SW480 (cell line): Measurements from ENCODE around the gene FHIT.
"Not testable (repeated sequence)": the region's sequence is repeated elsewhere in the genome, so short reads cannot be mapped to it uniquely, and the experiment has no call there.

Source experiments
- DNase-seq: peaks from one replicate; pipeline ENCODE4 v3.0.0-alpha.2; 2016; ENCODE audit warnings: low spot score

FHIT gene

DNA sequence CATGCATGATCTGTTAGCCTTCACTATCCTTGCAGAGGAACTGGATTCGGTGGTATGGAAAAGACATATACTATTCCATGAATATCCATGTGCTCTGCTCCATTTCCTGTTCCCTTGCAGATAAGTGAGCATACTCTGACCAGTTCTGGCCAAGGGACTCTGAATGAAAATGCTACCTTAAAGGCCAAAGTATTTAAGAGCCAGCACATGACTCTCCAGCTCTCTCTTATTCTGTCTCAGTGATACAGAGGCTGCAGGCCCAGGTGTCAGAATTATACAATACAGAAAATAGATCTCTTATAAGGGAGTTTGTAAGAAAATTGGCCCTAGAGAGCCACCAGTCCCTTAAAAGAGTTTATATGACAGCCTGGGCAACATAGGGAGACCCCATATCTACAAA lies 1421.7 kb downstream of the FHIT start:
- no peak for DNase-seq

DNA sequence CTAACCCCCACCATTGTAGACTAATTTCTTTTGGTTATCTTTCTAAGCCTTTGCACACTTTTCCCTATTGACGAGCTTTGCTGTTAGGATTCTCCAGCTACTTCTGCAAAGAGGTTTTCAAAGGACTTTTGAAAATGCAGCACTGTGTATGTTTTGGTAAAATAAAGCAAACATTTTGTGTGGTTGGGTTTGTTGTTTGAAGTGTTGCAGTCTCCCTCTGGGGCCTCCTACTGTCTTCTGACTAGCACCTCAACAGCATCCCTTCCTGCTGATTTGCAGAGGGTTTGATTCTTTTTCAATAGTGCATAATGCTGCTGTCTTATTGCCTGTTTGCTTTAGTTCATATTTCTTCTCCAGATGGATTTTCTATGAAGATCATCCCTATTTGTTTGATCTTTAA lies 1426.4 kb downstream of the FHIT start:
- DNase-seq = no peak

DNA sequence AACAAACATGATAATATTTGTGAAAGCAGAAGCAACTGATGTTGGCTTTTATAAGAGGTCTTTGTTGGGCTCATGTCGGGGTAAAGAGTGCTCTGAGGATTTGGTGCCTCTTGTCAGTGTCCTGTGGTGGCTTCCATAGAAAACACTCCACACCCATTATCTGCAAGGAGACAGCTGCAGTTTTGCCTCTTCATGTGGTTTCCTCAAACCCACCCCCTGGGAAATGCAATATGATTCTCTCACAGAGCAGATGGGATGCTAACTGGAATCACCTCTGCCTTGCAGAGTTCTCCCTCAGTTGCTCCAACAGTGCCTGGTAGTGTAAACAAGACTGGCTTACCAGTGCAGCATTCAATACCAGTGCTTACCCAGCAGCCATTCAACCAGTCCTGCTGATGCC lies 1430.0 kb downstream of the FHIT start:
- DNase-seq = peak; percentile 31

DNA sequence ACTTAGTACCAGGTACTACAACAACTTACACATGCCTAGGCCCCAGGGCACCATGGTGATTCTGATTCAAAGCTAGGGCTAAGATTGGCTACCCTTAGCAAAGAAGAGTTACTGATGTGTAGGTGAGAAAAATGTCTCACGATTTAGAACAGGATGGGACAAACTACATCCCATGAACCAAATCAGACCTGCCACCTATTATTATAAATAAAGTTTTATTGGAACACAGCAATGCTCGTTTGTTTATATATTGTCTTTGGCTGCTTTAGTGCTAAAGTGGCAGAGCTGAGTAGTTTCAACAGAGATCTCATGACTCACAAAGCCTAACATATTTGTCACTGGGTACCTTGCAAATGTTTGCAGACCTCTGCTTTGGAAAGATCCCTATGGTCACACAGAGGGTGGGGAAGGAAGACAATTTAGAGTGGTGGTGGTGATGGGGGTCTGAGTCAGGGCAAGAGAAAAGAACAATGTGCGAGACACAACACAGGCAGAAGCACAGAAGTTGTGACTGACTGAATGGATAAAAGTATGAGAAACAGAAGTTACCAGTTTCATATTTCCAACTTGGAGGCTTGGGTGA lies 1430.8 kb downstream of the FHIT start:
- DNase-seq = no peak

DNA sequence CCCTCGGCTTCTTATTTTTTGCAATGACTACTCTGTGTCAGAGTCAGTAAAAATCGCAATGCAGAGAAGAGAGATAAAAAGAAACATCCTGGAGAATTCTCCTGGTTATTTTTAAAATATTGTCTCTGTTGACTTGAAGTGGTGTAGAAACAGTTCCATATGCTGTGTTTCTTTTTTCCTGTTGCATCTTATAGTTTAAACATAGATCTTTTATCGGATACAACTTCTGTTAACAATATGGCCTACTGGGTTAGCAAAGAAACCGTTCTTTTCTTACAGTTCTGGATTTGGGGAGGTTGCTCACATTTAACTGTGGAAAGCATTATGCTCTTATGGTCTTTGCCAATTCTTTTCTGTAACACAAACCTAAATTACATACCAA lies 1432.3 kb downstream of the FHIT start:
- DNase-seq = no peak

DNA sequence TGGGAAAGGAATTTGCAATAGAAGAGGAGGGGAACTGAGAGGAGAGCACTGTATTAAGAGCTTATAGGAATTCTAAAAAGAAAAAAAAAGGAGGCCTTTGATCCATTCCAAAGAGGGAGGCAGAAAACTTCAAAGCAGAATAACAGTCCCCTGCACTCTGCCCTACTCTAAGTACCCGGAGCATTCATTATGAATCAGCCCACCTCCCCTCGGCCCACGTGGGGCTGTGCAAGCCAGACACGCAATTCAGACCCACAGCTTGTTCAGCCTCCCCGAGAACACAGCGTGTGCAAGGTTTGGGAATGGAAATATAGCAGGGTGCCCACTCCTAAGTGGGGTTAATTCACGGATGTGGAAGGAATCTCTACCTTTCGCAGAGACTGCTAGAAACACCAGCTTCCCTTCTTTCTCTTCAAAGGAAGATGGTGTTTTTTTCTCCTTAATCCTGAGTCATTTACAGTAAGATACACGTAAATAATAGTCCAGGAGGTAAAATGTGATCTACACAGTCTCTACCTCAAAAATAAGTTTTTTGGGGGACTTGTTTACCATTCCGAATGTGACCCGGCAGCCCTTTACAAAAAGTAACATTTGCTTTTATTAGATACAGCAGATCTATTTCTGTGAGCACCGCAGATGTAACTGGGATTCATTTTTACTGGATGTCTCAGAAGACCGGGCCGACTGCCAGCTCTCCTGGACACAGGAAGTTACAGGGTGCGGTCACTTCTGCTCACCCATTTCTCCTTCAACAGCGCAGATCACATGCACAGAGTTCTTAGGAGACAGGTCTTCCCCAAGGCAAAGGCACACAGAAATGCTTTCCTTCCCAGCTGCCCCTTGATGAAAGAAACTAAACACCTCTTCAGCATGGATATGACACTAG lies 1433.0 kb downstream of the FHIT start:
- peak; percentile 93 for DNase-seq

DNA sequence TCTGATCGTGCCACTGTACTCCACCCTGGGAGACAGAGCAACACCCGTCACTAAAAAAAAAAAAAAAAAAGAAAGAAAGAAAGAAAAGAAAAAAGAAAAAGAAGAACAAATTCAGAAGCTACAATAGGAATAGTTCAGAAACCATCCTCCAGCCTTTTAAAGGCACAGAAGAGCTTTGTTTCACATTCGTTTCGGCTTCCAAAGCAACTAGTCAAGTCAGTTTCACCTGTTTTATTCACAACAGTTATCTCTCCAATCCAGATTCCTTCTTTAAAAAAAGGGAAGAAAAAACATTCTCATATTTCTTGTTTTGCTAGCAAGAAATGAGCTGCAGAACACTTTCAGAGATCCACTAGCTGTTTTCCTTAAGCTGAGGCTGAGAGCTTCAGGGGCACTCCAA lies 1433.7 kb downstream of the FHIT start:
- peak; percentile 52 for DNase-seq

DNA sequence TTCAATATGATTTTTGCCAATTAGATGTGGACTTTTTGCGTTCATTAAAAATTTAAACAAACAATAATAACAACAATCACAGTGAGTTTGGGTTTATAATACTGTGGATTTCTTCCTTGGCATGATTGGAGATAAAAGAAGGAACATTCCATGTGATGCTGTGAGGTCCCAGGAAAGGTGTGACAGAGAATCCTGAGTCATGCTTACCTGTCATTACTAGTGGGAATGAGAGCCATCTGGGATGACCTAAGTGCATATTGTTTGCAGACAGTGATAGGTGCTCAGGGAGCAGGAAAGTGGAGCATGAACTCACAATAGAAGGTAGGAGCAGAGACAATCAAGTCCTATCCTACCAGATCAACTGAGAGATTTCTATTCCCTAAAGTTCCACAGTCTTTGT lies 1434.9 kb downstream of the FHIT start:
- DNase-seq = peak; percentile 78

DNA sequence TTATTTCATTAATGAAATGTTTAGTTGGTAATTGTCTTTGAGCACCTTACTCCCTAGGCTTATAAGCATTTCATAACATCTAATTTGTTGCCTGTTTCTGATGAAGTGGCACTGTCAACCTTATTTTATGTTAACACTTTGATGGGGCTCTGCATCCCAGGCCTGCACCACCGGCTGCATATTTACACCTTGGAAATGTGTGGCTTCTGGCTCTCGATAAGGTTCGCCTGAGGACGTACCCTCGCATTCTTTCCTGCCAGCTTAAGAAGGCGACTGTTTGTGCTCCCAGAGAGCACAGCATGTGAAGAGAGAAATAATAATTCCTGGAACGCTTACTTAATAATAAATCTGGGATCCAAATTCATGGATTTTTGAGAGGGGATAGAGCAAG lies 1438.1 kb downstream of the FHIT start:
- DNase-seq = no peak

DNA sequence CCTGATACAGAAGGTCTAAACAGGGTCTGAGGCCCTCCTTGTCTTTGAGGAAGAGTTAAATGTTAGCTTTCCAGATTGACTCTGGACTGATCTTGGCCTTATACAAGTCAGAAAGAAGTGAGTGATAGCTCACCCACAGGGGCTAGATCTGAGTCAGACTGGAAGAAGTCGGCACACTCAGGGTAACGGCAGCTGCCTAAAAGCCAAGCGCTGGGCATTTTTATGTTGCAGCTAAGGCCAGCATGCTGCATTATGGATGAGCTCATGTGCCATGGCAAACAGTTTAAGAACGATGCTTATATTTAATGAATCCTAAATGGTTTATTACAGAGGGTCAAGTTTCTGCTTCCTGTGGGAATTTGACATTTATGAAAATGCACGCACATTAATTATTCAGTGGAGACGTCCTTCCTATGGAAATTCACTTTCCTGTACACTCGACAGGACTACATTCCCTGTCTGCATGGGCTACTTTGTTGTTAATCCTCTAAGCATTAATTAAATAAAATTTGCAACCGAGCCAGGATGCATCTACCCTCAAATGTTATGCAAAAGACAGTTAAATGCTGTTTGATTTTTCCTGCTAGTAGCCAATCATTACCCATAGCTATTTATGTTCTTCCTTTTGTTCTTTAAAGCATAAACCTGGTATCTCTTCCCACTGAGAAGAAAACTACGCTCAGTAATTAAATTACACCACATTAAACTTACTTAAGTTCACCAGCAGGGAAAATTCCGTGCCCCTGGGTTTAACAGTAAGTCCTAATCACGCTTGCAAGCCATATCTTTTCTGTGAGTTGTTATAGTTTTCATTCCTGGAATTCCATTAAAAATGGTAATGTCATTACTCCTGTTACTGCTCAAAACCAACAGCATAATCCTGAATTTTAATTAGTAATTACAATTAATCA lies 1438.8 kb downstream of the FHIT start:
- peak; percentile 23 for DNase-seq

DNA sequence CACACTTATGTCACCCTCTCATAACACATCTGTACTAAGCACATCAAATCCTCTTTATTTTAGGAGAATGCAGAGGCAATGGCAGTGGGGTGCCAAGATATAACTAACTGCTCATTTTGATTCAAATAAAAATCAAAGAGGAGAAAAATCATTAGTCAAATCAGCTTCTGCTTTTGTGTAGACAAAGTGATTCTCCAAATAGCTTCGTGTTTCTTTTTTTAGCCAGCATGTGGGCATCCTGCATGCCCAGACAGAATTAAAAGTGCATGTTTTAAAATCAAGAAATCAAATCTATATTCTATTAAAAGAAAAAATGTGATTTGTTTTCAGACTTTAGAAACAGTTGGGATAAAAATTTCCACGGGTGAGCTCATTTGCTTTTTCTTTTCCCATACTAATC lies 1440.1 kb downstream of the FHIT start:
- no peak for DNase-seq

DNA sequence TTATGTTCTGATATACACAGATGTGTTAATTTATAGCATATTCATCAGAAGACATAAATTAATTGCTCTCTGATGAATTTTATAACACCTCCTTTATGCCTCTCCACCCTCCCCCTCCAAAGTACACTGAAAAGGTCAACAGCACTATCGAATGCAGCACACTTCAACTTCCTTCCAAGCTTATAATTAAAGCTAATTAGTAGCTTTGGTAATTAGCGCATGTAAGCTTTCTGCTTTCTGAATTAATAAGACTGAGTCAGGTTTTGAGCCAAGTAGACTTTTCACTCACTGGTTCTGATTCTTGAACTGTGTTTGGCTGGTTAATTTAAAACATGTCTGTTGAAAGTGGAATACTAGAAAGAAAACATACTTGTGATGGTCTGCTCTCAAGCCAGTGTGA lies 1440.6 kb downstream of the FHIT start:
- DNase-seq = no peak

DNA sequence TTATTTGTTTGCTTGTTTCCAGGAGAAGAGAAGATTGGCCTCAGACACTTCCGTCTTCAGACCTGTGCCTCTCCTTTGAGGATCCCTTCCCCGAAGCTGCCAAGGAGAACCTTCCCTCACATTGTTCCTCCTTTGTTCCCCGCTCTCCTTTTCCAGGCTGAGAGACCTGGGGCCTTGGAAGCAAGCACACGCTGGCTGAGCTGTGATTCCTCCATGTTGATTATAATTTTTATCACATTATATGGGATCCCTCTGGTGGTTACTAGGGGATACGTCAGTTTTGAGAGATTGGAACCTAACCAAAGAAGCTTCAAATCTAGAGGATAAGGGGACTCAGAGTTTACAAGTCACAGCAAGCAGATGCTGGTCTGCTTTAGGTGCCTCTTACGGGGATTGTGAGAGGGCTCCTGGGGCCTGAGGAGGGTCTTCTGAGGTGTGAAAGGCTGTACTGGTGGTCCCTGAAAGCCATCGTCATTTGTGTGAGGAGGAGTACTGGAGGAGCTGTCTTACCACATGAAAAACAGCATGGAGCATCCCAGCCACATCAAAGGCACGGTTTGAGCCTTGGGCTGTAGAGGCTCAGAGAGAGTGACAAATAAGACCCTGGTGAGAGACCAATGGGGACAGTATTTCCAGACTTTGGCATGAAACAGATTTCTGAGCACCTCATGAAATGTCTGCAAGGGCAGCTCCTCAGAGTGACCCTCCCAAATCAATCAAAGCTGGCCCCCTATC lies 1441.4 kb downstream of the FHIT start:
- peak; percentile 81 for DNase-seq

DNA sequence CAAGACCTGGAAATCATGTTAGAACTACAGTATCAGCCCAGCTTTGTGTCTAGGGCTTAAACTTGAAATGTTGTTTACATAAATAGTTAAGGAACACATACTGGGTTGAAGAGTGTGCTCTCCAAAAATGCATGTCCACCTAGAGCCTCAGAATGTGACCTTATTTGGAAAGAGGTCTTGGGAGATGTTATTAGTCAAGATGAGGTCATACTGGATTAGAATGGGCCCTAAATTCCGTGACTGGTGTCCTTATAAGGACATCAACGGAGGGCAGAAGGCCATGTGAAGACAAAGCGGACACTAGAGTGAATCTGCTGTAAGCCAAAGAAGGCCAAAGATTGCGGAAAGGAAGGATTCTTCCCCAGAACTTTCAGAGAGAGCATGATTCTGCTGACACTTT lies 1442.2 kb downstream of the FHIT start:
- DNase-seq = peak; percentile 10

DNA sequence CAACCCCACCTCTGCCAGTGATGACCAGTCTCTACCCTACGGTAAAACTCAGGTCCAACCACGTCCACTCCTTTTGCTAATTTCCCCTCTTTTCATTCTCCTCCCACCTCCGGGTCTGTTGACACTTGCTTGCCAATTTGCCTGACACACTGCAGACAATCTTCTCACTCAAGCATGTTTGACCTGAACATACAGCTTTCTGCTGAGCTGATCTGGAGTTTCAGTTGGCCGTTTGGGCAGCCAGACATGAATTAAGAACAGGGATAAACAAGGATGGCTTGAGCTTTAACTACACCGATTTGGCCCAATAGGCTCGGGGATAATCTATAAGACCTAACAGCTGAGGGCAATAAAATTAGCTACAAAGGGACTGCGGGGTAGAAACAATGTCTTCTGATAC lies 1442.8 kb downstream of the FHIT start:
- DNase-seq = no peak

DNA sequence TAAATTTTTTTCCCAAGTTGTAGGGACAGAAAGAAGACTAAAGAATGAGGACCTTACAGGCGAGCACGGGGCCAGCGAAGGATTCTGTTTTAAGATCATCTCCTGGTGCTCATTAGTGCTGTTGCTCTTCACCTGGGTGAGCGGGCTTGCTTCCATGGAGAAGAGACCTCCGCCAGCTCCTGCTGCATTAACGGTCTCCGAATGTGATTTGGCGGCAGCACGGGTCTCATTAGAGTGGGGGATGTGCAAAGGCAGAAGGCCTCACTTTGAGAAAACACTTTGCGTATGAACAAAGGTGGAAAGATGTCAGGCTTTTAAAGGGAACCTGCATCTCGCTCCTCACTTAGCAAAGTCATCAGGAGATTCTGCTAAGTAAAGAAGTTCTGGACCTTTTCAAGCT lies 1448.0 kb downstream of the FHIT start:
- DNase-seq = no peak

DNA sequence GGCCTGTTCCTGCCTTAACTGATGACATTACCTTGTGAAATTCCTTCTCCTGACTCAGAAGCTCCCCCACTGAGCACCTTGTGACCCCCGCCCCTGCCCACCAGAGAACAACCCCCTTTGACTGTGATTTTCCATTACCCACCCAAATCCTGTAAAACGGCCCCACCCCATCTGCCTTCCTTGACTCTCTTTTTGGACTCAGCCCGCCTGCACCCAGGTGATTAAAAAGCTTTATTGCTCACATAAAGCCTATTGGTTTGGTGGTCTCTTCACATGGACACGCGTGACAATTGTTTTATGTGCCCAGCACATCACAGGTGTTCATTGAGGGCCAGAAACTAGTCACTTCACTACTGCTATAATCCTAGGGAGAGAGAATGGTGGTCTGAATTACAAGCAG lies 1448.8 kb downstream of the FHIT start:
- DNase-seq = not testable (repeated sequence)

DNA sequence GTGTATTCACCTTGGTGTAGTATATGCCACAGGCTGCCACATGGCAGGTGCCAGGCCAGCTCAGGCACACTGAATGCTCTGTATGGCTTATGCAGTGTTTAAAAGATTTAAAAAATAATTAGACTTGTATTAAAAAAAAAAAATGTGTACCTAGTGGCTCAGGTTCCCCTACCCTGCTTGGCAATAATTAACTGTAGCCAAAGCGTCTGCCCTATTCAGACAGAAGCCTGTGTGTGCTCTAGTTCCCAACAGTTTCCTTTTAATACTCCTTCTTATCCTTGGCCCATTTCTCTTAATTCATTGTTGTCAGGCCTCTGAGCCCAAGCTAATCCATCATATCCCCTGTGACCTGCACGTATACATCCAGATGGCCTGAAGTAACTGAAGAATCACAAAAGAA lies 1449.2 kb downstream of the FHIT start:
- DNase-seq = no peak

DNA sequence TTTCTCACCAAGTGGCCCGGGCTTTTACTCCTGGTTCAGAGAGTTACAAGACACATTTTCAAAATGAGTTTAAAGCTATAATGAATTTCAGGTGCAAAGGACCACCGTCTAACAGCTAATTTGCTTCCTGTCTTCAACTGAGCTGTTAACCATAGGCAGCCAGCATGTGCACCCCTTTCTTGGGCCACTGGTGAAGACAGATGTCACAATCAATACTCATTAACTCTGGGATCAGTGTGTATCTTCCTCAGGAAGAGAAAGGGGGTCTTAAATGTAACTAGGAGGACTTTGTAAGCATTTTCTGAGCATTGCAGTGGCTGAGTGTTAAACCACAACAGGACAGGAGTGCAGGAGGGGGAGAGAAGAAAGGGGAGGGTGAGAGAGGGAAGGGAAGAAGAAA lies 1450.8 kb downstream of the FHIT start:
- no peak for DNase-seq

DNA sequence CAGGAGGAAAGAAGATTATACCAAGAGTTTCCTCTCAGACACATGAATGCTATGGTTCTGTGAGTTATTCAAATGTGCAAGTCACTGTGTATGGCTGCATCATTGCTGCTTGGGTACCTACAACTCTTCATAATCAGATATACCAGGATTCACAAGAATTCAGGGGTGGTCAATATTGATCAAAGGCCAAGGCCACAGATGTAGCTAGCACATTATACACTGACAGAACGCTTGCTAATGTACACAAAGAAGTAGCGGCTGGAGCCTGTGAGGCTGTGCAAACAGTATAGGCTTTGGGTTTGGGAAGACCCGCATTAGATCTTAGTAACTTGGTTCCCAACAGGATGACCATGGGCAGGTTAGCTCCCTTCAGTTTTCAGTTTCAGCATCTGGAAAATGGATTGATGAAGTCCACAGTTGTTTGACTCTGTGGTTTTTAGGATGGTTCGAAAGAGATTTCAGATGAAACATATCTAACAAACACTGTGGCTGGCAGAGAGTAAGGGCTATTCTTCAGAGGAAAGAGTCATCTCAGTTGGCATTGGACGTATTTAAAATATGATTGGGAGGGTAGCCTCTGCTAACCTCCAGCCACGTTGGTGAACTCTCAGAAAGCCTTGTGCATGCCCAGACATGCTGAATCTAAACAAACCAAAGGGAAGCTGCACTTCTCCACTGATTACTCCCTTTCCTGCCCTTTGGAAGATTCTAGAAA lies 1452.7 kb downstream of the FHIT start:
- DNase-seq = no peak

DNA sequence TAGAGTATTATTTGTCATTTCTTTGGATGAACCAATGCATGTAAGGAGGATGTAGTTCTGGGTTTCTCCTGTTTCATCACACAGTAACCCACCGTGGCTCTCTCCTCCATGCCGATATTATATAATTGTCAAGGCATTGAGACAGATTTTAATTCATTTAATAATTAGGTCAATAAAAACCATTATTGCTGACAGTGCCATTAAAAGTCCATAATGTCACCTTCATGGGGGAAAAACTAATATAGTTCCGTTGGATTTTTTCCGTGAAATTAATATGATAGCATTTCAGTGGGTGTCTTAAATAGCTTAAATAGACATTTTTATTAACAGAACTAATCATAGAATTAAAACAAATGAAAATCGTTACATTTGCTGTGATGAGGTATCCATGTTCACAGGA lies 1453.7 kb downstream of the FHIT start:
- DNase-seq = no peak

DNA sequence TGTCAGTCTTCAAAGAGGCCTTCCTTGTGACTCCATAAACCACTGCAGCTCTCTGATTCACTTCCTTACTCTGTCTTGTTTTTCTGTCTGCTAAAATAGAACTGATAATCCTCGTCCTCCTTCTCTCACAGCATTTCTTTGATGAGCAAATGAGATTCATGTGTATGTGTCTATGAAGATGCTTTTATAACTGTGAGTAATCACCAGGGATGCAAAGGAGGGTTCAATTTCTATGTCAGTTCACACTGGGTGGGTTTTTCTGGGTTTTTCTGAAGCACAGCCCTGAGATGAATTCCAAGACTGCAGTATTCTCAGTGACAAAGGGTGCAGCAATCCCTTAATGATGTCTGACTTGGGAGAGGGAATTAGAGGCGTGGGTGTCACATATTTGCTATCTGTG lies 1454.8 kb downstream of the FHIT start:
- DNase-seq = no peak
